Brain microvascular endothelial cell (primary cell): ENCODE results near the gene SLC16A11.

Source experiments
- DNase-seq: peaks from one replicate; pipeline ENCODE4 v3.0.0-alpha.2; 2020
- H3K27ac ChIP-seq: fragments of 250-450 bp; sonication (Bioruptor Pico); 2 replicates; pipeline ENCODE4 v1.5.1; 2020; ENCODE audit warnings: mild to moderate bottlenecking, moderate library complexity
- H3K27me3 ChIP-seq: fragments of 250-450 bp; sonication (Bioruptor Pico); replicated peaks from 2 replicates; pipeline ENCODE4 v1.5.1; 2020; ENCODE audit warnings: mild to moderate bottlenecking
- H3K36me3 ChIP-seq: fragments of 250-450 bp; sonication (Bioruptor Pico); replicated peaks from 2 replicates; pipeline ENCODE4 v1.5.1; 2020; ENCODE audit warnings: mild to moderate bottlenecking
- H3K4me3 ChIP-seq: 2 replicates; pipeline ENCODE4 v1.5.1; 2011; ENCODE audit warnings: low read depth, mild to moderate bottlenecking, control low read depth, low read length, moderate library complexity
- in situ Hi-C: cut with HindIII; loops from 2 replicates; pipeline ENCODE4 v1.10.0; 2017; ENCODE audit warnings: low sequenced_read_pairs, low pct_ligation_motif_present
- TF ChIP-seq, protein P1 (sequence below): IDR thresholded peaks from 2 replicates; pipeline ENCODE4 v1.5.1; 2011; ENCODE audit warnings: low read depth, mild to moderate bottlenecking, moderate library complexity, low read length, control low read depth, inconsistent platforms; ENCODE audit errors: missing control alignments

SLC16A11 gene

DNA sequence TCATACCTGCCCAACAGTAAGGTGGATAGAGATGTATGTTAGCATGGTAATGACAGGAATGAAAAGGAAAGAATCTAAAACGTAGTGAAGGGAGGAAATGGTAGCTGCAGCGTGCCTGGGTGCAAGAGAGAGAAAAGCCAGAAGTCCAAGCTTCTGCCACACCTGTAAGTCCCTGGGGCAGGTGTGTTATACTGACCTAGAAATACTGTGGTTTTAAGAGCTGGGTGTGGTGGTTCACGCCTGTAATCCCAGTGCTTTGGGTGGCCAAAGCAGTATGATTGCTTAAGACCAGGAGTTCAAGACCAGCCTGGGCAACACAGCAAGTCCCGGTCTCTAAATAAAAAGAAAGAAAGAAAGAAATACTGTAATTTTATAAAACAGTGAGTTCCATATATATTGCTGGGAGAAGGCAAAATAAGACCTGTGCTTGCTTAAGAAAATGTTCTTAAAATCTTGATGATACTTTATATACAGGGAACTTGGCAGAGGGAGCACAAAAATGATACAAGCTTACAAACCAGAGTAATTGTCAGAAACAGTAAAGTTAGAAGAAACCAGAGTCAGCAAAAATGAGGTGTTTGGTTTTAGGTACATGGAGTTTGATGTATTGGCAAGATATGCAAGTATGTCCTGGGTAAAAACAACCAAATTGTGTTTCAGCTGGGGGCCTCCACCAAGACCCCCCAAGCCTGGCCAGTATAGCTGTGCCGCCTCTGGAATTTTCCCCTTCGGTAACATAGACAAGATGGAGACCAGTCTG is 41.4 kb downstream of the SLC16A11 start:
- Histone ChIP-seq H3K36me3 (peaks cover 27% of the 10 kb centered on the region), H3K4me3 (no peak overlapping the region), H3K27me3 (no peaks in the 10 kb centered on the region), H3K27ac (no peak overlapping the region)
- in situ Hi-C loops: no loop called here
- no peak for DNase-seq
- TF ChIP-seq, protein P1, sequence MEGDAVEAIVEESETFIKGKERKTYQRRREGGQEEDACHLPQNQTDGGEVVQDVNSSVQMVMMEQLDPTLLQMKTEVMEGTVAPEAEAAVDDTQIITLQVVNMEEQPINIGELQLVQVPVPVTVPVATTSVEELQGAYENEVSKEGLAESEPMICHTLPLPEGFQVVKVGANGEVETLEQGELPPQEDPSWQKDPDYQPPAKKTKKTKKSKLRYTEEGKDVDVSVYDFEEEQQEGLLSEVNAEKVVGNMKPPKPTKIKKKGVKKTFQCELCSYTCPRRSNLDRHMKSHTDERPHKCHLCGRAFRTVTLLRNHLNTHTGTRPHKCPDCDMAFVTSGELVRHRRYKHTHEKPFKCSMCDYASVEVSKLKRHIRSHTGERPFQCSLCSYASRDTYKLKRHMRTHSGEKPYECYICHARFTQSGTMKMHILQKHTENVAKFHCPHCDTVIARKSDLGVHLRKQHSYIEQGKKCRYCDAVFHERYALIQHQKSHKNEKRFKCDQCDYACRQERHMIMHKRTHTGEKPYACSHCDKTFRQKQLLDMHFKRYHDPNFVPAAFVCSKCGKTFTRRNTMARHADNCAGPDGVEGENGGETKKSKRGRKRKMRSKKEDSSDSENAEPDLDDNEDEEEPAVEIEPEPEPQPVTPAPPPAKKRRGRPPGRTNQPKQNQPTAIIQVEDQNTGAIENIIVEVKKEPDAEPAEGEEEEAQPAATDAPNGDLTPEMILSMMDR: no peak

DNA sequence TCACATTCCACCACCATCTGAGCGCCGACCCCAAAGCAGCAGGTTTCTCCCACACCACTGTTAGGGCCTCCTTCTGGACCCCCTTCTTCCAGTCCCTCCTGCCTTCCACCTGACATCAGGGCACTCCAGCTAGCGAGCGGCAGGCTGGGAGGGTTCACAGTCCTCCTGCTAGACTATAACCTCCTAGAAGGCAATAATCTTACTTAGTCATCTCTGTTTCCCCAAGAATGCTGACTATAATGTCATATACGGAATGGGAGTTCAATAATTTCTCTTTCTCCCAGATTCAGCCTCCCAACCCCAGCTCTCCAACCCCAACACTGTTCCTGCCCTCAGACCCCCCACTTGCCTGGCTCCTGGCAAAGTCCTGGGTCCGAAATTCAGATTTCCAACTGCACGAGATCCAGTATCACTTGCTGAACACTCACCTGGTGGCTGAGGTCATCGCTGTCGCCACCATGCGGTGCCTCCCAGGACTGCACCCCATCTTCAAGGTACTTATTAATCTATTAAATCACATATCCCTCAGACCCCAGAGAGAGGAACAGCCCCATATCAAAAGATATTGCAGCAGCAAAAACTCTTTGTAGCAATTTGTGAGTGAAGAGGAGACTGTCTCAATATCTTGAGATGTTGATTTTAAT is 42.5 kb downstream of the SLC16A11 start:
- H3K27ac ChIP-seq: no peak overlapping the region
- no peaks in the 10 kb centered on the region for H3K27me3 ChIP-seq
- TF ChIP-seq, protein P1: peak; percentile 81
- in situ Hi-C loops: no loop called here
- peaks cover 31% of the 10 kb centered on the region for H3K36me3 ChIP-seq
- peak; percentile 42 for DNase-seq
- no peak overlapping the region for H3K4me3 ChIP-seq

DNA sequence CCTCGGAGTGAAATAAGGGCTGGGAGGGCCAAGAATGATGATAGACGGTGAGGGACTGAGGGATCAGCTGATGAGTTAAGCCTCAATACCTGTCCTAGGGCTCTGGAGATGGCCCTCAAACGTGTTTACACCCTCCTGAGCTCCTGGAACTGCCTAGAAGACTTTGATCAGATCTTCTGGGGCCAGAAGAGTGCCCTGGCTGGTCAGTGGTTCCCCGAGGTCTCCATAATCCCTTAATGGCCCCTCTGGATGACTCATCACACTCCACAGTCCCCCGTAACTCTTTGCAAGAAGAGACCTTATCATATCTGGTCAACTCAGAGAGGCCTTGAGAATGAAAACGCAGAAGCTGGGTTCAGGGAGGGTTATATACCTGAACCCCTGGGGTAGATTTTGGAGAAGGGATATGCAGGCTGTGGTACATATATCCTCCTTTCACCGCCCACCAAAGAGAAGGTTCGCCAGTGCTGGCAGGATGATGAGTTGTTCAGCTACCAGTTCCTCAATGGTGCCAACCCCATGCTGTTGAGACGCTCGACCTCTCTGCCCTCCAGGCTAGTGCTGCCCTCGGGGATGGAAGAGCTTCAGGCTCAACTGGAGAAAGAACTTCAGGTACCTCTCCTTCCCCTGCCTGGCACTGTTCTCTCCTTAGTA is 44.9 kb downstream of the SLC16A11 start:
- no peak overlapping the region for H3K4me3 ChIP-seq
- no peaks in the 10 kb centered on the region for H3K27me3 ChIP-seq
- H3K27ac ChIP-seq: no peak overlapping the region
- peaks cover 31% of the 10 kb centered on the region for H3K36me3 ChIP-seq
- TF ChIP-seq, protein P1: no peak
- in situ Hi-C loops: no loop called here
- DNase-seq: no peak

DNA sequence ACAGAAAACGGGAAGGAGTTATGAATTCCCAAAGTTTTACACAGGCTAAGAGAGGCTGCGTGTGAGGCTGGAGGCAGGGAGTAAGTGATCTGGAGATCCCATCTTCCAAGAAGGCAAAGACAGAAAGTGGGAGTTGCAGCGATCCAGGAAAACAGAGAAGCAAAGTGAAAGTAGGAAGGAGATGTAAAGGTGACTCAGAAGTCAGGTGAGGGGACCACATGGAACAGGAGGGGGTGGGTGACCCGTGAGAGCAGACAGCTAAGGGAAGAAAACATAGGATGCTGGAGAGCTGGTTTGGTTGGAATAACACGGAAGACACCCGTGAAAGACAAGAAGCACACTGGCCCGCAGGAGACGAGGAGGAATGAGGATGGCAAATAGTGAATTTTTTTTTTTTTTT is 46.7 kb downstream of the SLC16A11 start:
- in situ Hi-C loops: no loop called here
- H3K27ac ChIP-seq: no peak overlapping the region
- no peak for DNase-seq
- H3K36me3 ChIP-seq: peaks cover 22% of the 10 kb centered on the region
- no peak overlapping the region for H3K4me3 ChIP-seq
- TF ChIP-seq, protein P1: no peak
- H3K27me3 ChIP-seq: no peaks in the 10 kb centered on the region

- no peaks in the 10 kb centered on the region for H3K27me3 ChIP-seq
- DNase-seq: no peak
- TF ChIP-seq, protein P1: no peak
- in situ Hi-C loops: no loop called here
- H3K27ac ChIP-seq: no peak overlapping the region
- H3K4me3 ChIP-seq: no peak overlapping the region
- peaks cover 14% of the 10 kb centered on the region for H3K36me3 ChIP-seq
Observed at GRCh38 chr17:6996256-6997011, 47.5 kb downstream of the SLC16A11 start.
